ENCODE results near the gene GLUD1.
"Not testable (repeated sequence)": the region's sequence is repeated elsewhere in the genome, so short reads cannot be mapped to it uniquely, and the experiment has no call there.

- not testable (repeated sequence) for TF ChIP-seq POLR2A, CTCF, EP300 (IDR thresholded peaks at IDR 0.05)
Measured at GRCh38 chr10:87133936-87134335, 39.3 kb upstream of the GLUD1 start.
